ACC112 (cell line): ENCODE measurements around the gene CREG1.

ENCODE experiments used
- H2AFZ ChIP-seq: fragments of 200-600 bp; sonication (generic); one replicate; pipeline ENCODE4 v1.6.0; 2017; ENCODE audit warnings: antibody characterized with exemption, low read length; ENCODE audit not compliant: unreplicated experiment
- H3K27ac ChIP-seq: fragments of 200-600 bp; sonication (generic); 2 replicates; pipeline ENCODE4 v1.5.1; 2014; ENCODE audit warnings: low read depth, mild to moderate bottlenecking, antibody characterized with exemption, low read length, moderate library complexity
- H3K27me3 ChIP-seq: fragments of 200-600 bp; sonication (generic); 2 replicates; pipeline ENCODE4 v1.6.1; 2014; ENCODE audit warnings: mild to moderate bottlenecking, antibody characterized with exemption, low read length, moderate library complexity, mixed read lengths; ENCODE audit not compliant: insufficient read depth
- H3K36me3 ChIP-seq: fragments of 200-600 bp; sonication (generic); 2 replicates; pipeline ENCODE4 v1.6.1; 2016; ENCODE audit warnings: mild to moderate bottlenecking, antibody characterized with exemption, low read length, moderate library complexity, mixed read lengths; ENCODE audit not compliant: insufficient read depth
- H3K4me1 ChIP-seq: fragments of 200-600 bp; sonication (generic); one replicate; pipeline ENCODE4 v1.6.1; 2016; ENCODE audit warnings: low read length, mixed read lengths; ENCODE audit not compliant: insufficient read depth, unreplicated experiment, control insufficient read depth
- H3K4me3 ChIP-seq: fragments of 200-600 bp; sonication (generic); 2 replicates; pipeline ENCODE4 v1.5.1; 2014; ENCODE audit warnings: mild to moderate bottlenecking, low read depth, low read length
- H3K79me2 ChIP-seq: fragments of 200-600 bp; sonication (generic); one replicate; pipeline ENCODE4 v1.6.0; 2016; ENCODE audit warnings: low read length; ENCODE audit not compliant: control insufficient read depth, unreplicated experiment, insufficient read depth

The CREG1 gene

GRCh38 chr1:167553136-167554027 is at the start of gene CREG1:
Gene CREG1 (minus strand): TSS chr1:167553762.
- Histone ChIP-seq H3K27ac (no peak within 1 kb of the TSS), H3K4me3 (peak within 1 kb of the TSS; percentile 82), H3K36me3 (no peaks in the 10 kb centered on the region), H3K4me1 (peaks cover 6% of the 10 kb centered on the region), H3K27me3 (no peaks in the 10 kb centered on the region), H2AFZ (peak within 1 kb of the TSS; percentile 93), H3K79me2 (no peaks in the 10 kb centered on the region)

GRCh38 chr1:167602840-167603239 is 49.3 kb upstream of the CREG1 start:
- no peaks in the 10 kb centered on the region for H3K36me3 ChIP-seq
- H3K4me1 ChIP-seq, result peaks cover 7% of the 10 kb centered on the region
- H2AFZ ChIP-seq, result no peak overlapping the region
- no peaks in the 10 kb centered on the region for H3K79me2 ChIP-seq
- no peak overlapping the region for H3K4me3 ChIP-seq
- no peaks in the 10 kb centered on the region for H3K27me3 ChIP-seq
- no peak overlapping the region for H3K27ac ChIP-seq

- Histone ChIP-seq H3K79me2 (no peaks in the 10 kb centered on the region), H3K27me3 (no peaks in the 10 kb centered on the region), H3K4me1 (peaks cover 7% of the 10 kb centered on the region), H3K4me3 (no peak overlapping the region), H2AFZ (no peak overlapping the region), H3K27ac (no peak overlapping the region), H3K36me3 (no peaks in the 10 kb centered on the region)
These were observed 48.2 kb upstream of the CREG1 start for GRCh38 chr1:167601442-167602383.

- H3K79me2 ChIP-seq, result no peaks in the 10 kb centered on the region
- no peak overlapping the region for H3K27ac ChIP-seq
- H3K4me1 ChIP-seq, result peaks cover 7% of the 10 kb centered on the region
- H3K4me3 ChIP-seq, result peak overlapping the region; percentile 11
- H2AFZ ChIP-seq, result no peak overlapping the region
- no peaks in the 10 kb centered on the region for H3K27me3 ChIP-seq
- H3K36me3 ChIP-seq, result no peaks in the 10 kb centered on the region
These were observed 46.5 kb upstream of the CREG1 start for GRCh38 chr1:167599957-167600581.

- H3K27ac ChIP-seq, result no peak overlapping the region
- H3K79me2 ChIP-seq, result no peaks in the 10 kb centered on the region
- H3K4me3 ChIP-seq, result no peak overlapping the region
- no peaks in the 10 kb centered on the region for H3K36me3 ChIP-seq
- no peak overlapping the region for H2AFZ ChIP-seq
- no peaks in the 10 kb centered on the region for H3K4me1 ChIP-seq
- no peaks in the 10 kb centered on the region for H3K27me3 ChIP-seq
These were observed 41.3 kb upstream of the CREG1 start for GRCh38 chr1:167594822-167595221.

GRCh38 chr1:167593860-167594259 is 40.3 kb upstream of the CREG1 start:
- 0 out of 2 replicates have a peak, but pooled peaks cover 5% of the 10 kb centered on the region for H3K27me3 ChIP-seq
- H2AFZ ChIP-seq, result no peak overlapping the region
- no peak overlapping the region for H3K27ac ChIP-seq
- H3K36me3 ChIP-seq, result no peaks in the 10 kb centered on the region
- H3K4me3 ChIP-seq, result no peak overlapping the region
- no peaks in the 10 kb centered on the region for H3K79me2 ChIP-seq
- no peaks in the 10 kb centered on the region for H3K4me1 ChIP-seq

GRCh38 chr1:167592475-167592874 is 38.9 kb upstream of the CREG1 start:
- Histone ChIP-seq H3K27ac (no peak overlapping the region), H2AFZ (no peak overlapping the region), H3K4me1 (no peaks in the 10 kb centered on the region), H3K4me3 (no peak overlapping the region), H3K36me3 (no peaks in the 10 kb centered on the region), H3K27me3 (0 out of 2 replicates have a peak, but pooled peaks cover 5% of the 10 kb centered on the region), H3K79me2 (no peaks in the 10 kb centered on the region)

- 0 out of 2 replicates have a peak, but pooled peaks cover 5% of the 10 kb centered on the region for H3K27me3 ChIP-seq
- no peaks in the 10 kb centered on the region for H3K36me3 ChIP-seq
- H3K27ac ChIP-seq, result no peak overlapping the region
These were observed 34.8 kb upstream of the CREG1 start for GRCh38 chr1:167588361-167588760.

GRCh38 chr1:167587872-167588271 is 34.3 kb upstream of the CREG1 start:
- H2AFZ ChIP-seq, result no peak overlapping the region
- H3K79me2 ChIP-seq, result no peaks in the 10 kb centered on the region
- H3K27ac ChIP-seq, result no peak overlapping the region
- H3K36me3 ChIP-seq, result no peaks in the 10 kb centered on the region
- no peak overlapping the region for H3K4me3 ChIP-seq
- no peaks in the 10 kb centered on the region for H3K4me1 ChIP-seq
- H3K27me3 ChIP-seq, result 0 out of 2 replicates have a peak, but pooled peaks cover 5% of the 10 kb centered on the region

More at GRCh38 chr1:167588361-167588760, 34.8 kb upstream of the CREG1 start:
- Histone ChIP-seq H2AFZ (no peak overlapping the region), H3K4me1 (no peaks in the 10 kb centered on the region), H3K79me2 (no peaks in the 10 kb centered on the region), H3K4me3 (no peak overlapping the region)

- Histone ChIP-seq H2AFZ (no peak overlapping the region), H3K27me3 (0 out of 2 replicates have a peak, but pooled peaks cover 5% of the 10 kb centered on the region), H3K4me3 (no peak overlapping the region), H3K4me1 (no peaks in the 10 kb centered on the region), H3K79me2 (no peaks in the 10 kb centered on the region), H3K36me3 (no peaks in the 10 kb centered on the region), H3K27ac (no peak overlapping the region)
These were observed 33.8 kb upstream of the CREG1 start for GRCh38 chr1:167587342-167587741.
